Suprapubic skin (tissue), 4 donors: Measurements from ENCODE around the gene IARS1. TPM values are rescaled to one million over a fixed set of nuclear protein-coding genes. Genes with fewer than 3 reads are reported as not detected.

Experiments
- DNase-seq, 2 donors: peaks; one replicate each; pipeline ENCODE4 v3.0.0-alpha.2; 2019; ENCODE audit warnings: low spot score in 2 of 2
- H3K27ac ChIP-seq: fragments of 200-600 bp; sonication (generic); one replicate; pipeline ENCODE4 v1.5.1; 2019
- H3K27me3 ChIP-seq: fragments of 200-600 bp; sonication (generic); one replicate; pipeline ENCODE4 v1.5.1; 2019
- H3K36me3 ChIP-seq: fragments of 200-600 bp; sonication (generic); one replicate; pipeline ENCODE4 v1.5.1; 2019
- H3K4me1 ChIP-seq: fragments of 200-600 bp; sonication (generic); one replicate; pipeline ENCODE4 v1.5.1; 2019
- H3K4me3 ChIP-seq: fragments of 200-600 bp; sonication (generic); one replicate; pipeline ENCODE4 v1.5.1; 2019; ENCODE audit warnings: mild to moderate bottlenecking
- H3K9me3 ChIP-seq: fragments of 200-600 bp; sonication (generic); one replicate; pipeline ENCODE4 v1.5.1; 2019
- EP300 ChIP-seq: sonication (generic); formaldehyde crosslinking; IDR thresholded peaks from one replicate; pipeline ENCODE4 v1.6.1; 2017; ENCODE audit warnings: antibody characterized with exemption
- POLR2A ChIP-seq, 2 donors: fragments of 450-650 bp; IDR thresholded peaks; one replicate each; pipeline ENCODE4 v1.6.1; 2017; ENCODE audit warnings: antibody characterized with exemption in 2 of 2, mild to moderate bottlenecking in 2 of 2, moderate library complexity in 2 of 2
- POLR2AphosphoS5 ChIP-seq, 3 donors: sonication (generic); formaldehyde crosslinking; IDR thresholded peaks; one replicate each; pipeline ENCODE4 v1.6.1; 2017; ENCODE audit warnings: antibody characterized with exemption in 3 of 3
- WGBS: methylation state at CpG from one replicate; pipeline ENCODE4 v1.1.5; 2018; 5-methylcytosine and 5-hydroxymethylcytosine counted together
- total RNA-seq, 4 donors: library from RNA; depleted of rRNA; stranded (reverse); fragments of >200 nt; gene quantifications; one replicate each; pipeline ENCODE4 v1.1.0, GENCODE V29; 2016
- TF ChIP-seq, protein P1 (sequence below), 2 donors: fragments of 200-600 bp in 1 of 2; fragments of 450-650 bp in 1 of 2; sonication (generic) in 1 of 2; IDR thresholded peaks; one replicate each; pipeline ENCODE4 v1.5.1; 2016 to 2019; ENCODE audit warnings: antibody characterized with exemption in 2 of 2, mild to moderate bottlenecking in 1 of 2, moderate library complexity in 1 of 2

The IARS1 gene
- total RNA-seq, 4 donors from 2014 or later = 58.8 to 152 (median 80.0) TPM

- DNase-seq = no peak
Measured at GRCh38 chr9:92332577-92333281, 39.2 kb upstream of the IARS1 start.

GRCh38 chr9:92328225-92328624, 34.7 kb upstream of the IARS1 start:
- Histone ChIP-seq H3K36me3 (no peaks in the 10 kb centered on the region), H3K27ac (no peak overlapping the region)

More at GRCh38 chr9:92332577-92333281, 39.2 kb upstream of the IARS1 start:
- H3K27me3 ChIP-seq = no peaks in the 10 kb centered on the region
- no peak overlapping the region for H3K27ac ChIP-seq
- H3K36me3 ChIP-seq = peaks cover 8% of the 10 kb centered on the region
- no peak overlapping the region for H3K4me3 ChIP-seq
- H3K4me1 ChIP-seq = peaks cover 11% of the 10 kb centered on the region
- no peaks in the 10 kb centered on the region for H3K9me3 ChIP-seq
- no peak for TF ChIP-seq POLR2AphosphoS5 (IDR thresholded peaks at IDR 0.05)
- TF ChIP-seq POLR2A (IDR thresholded peaks at IDR 0.05) = no peak
- TF ChIP-seq EP300 = no peak
- TF ChIP-seq, protein P1, sequence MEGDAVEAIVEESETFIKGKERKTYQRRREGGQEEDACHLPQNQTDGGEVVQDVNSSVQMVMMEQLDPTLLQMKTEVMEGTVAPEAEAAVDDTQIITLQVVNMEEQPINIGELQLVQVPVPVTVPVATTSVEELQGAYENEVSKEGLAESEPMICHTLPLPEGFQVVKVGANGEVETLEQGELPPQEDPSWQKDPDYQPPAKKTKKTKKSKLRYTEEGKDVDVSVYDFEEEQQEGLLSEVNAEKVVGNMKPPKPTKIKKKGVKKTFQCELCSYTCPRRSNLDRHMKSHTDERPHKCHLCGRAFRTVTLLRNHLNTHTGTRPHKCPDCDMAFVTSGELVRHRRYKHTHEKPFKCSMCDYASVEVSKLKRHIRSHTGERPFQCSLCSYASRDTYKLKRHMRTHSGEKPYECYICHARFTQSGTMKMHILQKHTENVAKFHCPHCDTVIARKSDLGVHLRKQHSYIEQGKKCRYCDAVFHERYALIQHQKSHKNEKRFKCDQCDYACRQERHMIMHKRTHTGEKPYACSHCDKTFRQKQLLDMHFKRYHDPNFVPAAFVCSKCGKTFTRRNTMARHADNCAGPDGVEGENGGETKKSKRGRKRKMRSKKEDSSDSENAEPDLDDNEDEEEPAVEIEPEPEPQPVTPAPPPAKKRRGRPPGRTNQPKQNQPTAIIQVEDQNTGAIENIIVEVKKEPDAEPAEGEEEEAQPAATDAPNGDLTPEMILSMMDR (IDR thresholded peaks at IDR 0.05) = no peak
- 91% methylated on average over 3 of the region's 3 CpGs for WGBS

DNA sequence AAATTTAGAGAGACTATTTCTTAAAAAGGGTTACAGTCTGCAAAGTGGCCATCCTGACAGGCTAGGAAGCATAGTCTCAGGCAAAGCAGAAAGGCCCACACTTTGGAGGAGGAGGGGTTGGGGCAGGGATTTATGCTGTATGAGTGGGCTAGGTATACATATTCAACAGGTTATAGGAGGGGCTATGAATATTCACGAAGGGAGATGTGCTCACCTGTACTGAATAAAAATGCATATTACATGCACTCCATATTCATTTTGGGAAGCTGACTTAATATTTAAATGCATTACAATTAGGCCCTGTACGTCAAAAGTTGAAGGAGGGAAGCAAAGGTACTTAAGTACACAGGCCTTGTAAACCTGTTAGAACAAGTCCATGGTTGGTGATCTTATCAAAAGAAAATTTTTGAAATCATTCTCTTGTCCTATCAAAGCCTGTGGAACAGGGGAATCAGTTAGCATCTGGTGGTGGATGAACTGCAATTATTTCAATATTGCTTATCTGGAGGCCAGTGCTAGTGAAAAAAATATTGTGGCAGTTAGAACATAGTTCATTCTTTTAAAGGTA, 33.9 kb upstream of the IARS1 start:
- Histone ChIP-seq H3K4me3 (no peak overlapping the region), H3K9me3 (no peaks in the 10 kb centered on the region), H3K36me3 (peaks cover 8% of the 10 kb centered on the region), H3K4me1 (peaks cover 44% of the 10 kb centered on the region), H3K27me3 (no peaks in the 10 kb centered on the region), H3K27ac (no peak overlapping the region)
- TF ChIP-seq EP300 (no peak), POLR2AphosphoS5 (IDR thresholded peaks at IDR 0.05) (no peak), POLR2A (IDR thresholded peaks at IDR 0.05) (no peak)
- TF ChIP-seq, protein P1 (IDR thresholded peaks at IDR 0.05) = no peak
- 44% methylated on average over 2 of the region's 2 CpGs for WGBS
- no peak for DNase-seq

More at GRCh38 chr9:92328225-92328624, 34.7 kb upstream of the IARS1 start:
- no peak overlapping the region for H3K4me3 ChIP-seq
- H3K27me3 ChIP-seq = no peaks in the 10 kb centered on the region
- DNase-seq = no peak
- TF ChIP-seq EP300 (no peak), POLR2A (IDR thresholded peaks at IDR 0.05) (no peak), POLR2AphosphoS5 (IDR thresholded peaks at IDR 0.05) (no peak)
- TF ChIP-seq, protein P1 (IDR thresholded peaks at IDR 0.05) = no peak
- H3K9me3 ChIP-seq = no peaks in the 10 kb centered on the region
- 49% methylated on average over 2 of the region's 2 CpGs for WGBS
- H3K4me1 ChIP-seq = peaks cover 44% of the 10 kb centered on the region

GRCh38 chr9:92325991-92326500, 32.5 kb upstream of the IARS1 start:
- Histone ChIP-seq H3K9me3 (no peaks in the 10 kb centered on the region), H3K4me3 (peak overlapping the region; percentile 95), H3K36me3 (peaks cover 20% of the 10 kb centered on the region), H3K4me1 (peaks cover 44% of the 10 kb centered on the region), H3K27me3 (no peaks in the 10 kb centered on the region), H3K27ac (peak overlapping the region; percentile 98)
- WGBS = 2% methylated on average over 23 of the region's 30 CpGs
- DNase-seq = peak in 1 of 2 donors; percentile 72
- TF ChIP-seq POLR2AphosphoS5 (IDR thresholded peaks at IDR 0.05) (no peak), EP300 (no peak), POLR2A (IDR thresholded peaks at IDR 0.05) (no peak)
- TF ChIP-seq, protein P1 (IDR thresholded peaks at IDR 0.05) = no peak
